Erythroblast (primary cell): Measurements from ENCODE around the gene TMEM120B.
"Not testable (repeated sequence)": the region's sequence is repeated elsewhere in the genome, so short reads cannot be mapped to it uniquely, and the experiment has no call there.

Source experiments
- GATA1 ChIP-seq: IDR thresholded peaks from 2 replicates; pipeline ENCODE4 v1.6.1; 2011; ENCODE audit warnings: low read depth, mild to moderate bottlenecking, control low read depth, low read length, moderate library complexity
- POLR2A ChIP-seq: IDR thresholded peaks from 2 replicates; pipeline ENCODE4 v1.6.1; 2011; ENCODE audit warnings: mild to moderate bottlenecking, low read length

DNA sequence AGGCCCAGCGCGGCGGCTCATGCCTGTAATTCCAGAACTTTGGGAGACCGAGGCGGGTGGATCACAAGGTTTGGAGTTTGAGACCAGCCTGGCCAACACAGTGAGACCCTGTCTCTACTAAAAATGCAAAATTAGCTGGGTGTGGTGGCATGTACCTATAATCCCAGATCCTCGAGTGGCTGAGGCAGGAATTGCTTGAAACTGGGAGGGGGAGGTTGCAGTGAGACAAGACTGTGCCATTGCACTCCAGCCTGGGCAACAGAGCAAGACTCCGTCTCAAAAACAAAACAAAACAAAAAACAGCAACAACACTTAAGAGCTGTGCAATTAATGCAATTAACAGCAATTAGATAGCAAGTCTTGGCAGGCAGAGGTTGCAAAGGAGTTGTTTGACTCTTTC is 2.5 kb downstream of the TMEM120B start:
- TF ChIP-seq POLR2A, GATA1: not testable (repeated sequence)
